BJ (cell line): ENCODE data around the gene ZC3H12C. TPM values are rescaled to one million over a fixed set of nuclear protein-coding genes. Genes with fewer than 3 reads are reported as not detected.

Experiments used
- CTCF ChIA-PET: fragments of 350-600 bp; formaldehyde crosslinking; extraction: SDS; loops from one replicate; lab custom pipeline; 2021; ENCODE audit warnings: antibody characterized with exemption, inconsistent platforms; lab: Yijun Ruan, JAX
- POLR2A ChIA-PET: fragments of 300-600 bp; sonication (Branson Sonifier 250); formaldehyde crosslinking; extraction: SDS; loops from one replicate; lab custom pipeline; 2021; ENCODE audit warnings: antibody characterized with exemption; lab: Charles Lee
- DNase-seq: peaks from one replicate; pipeline ENCODE4 v3.0.0-alpha.2; 2011; ENCODE audit warnings: low read depth
- H3K27me3 ChIP-seq: 2 replicates; pipeline ENCODE4 v1.6.0; 2011; ENCODE audit warnings: low read length; ENCODE audit not compliant: control insufficient read depth, insufficient read depth
- H3K36me3 ChIP-seq: 2 replicates; pipeline ENCODE4 v1.5.1; 2011; ENCODE audit warnings: low read length; ENCODE audit not compliant: control insufficient read depth, insufficient read depth
- H3K4me3 ChIP-seq: 2 replicates; pipeline ENCODE4 v1.5.1; 2011; ENCODE audit warnings: low read depth, mild to moderate bottlenecking, control low read depth, low read length
- polyA plus RNA-seq: library from polyadenylated mRNA; depleted of rRNA; stranded (reverse); fragments of >200 nt; gene quantifications from 2 replicates; pipeline ENCODE4 v1.2.3, GENCODE V29; 2011
- TF ChIP-seq, protein P1 (sequence below): IDR thresholded peaks from 2 replicates; pipeline ENCODE4 v1.5.1; 2011; ENCODE audit warnings: low read depth, mild to moderate bottlenecking, control low read depth, inconsistent platforms, low read length, moderate library complexity; ENCODE audit not compliant: insufficient read depth

The ZC3H12C gene
- polyA plus RNA-seq, 1 experiment = 5.2 TPM

DNA sequence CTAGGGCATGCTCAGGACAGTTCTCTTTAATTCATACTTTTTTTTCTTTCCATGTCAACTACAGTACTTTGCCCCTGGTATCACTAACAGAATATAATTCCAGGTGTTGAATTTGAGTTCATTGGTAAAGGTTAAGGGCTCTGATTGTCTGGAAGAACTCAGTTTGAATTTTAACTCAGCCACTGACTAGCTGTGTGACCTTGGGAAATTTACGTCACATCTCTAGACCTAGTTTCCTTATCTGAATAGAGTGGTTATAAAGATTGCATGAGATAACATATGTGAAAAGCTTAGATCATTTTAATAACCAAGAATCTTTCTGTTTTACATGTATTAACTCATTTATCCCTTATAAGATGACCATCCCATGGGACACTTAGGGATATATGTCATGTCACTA lies 15.8 kb upstream of the ZC3H12C start:
- POLR2A ChIA-PET = no interaction called here
- TF ChIP-seq, protein P1, sequence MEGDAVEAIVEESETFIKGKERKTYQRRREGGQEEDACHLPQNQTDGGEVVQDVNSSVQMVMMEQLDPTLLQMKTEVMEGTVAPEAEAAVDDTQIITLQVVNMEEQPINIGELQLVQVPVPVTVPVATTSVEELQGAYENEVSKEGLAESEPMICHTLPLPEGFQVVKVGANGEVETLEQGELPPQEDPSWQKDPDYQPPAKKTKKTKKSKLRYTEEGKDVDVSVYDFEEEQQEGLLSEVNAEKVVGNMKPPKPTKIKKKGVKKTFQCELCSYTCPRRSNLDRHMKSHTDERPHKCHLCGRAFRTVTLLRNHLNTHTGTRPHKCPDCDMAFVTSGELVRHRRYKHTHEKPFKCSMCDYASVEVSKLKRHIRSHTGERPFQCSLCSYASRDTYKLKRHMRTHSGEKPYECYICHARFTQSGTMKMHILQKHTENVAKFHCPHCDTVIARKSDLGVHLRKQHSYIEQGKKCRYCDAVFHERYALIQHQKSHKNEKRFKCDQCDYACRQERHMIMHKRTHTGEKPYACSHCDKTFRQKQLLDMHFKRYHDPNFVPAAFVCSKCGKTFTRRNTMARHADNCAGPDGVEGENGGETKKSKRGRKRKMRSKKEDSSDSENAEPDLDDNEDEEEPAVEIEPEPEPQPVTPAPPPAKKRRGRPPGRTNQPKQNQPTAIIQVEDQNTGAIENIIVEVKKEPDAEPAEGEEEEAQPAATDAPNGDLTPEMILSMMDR = no peak
- Histone ChIP-seq H3K36me3 (no peaks in the 10 kb centered on the region), H3K27me3 (no peaks in the 10 kb centered on the region), H3K4me3 (no peak overlapping the region)
- DNase-seq = no peak
- CTCF ChIA-PET = interaction anchor here (0.6 to 1.3 kb wide), 2 partner anchors 15 to 356 kb away, joined by 3 read pairs; partner anchors contain the start of gene ZC3H12C

DNA sequence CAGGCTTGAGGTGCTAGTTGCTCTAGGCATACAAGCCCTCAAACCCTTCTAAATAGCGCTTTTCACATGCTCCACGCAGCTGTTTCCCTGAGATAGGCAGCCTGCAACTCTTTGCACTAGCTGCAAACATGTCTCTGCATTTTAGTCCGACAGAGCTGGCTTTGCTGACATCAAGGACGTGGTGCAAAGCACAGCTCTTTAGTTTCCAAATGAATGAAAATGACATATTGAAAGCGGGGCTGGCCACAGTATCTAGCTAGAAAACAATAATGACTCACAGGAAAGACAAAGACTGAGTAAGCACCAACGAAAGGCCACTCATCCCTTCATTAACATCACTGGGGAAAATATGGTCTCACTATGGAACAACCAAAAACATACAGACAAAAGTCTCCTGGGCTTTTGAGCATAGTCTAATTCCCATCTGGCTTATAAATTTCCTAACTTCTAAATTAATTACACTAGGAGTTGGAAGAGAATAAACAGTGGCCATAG lies 15.3 kb upstream of the ZC3H12C start:
- ChIA-PET POLR2A (no interaction called here), CTCF (interaction anchor here (1.1 to 1.3 kb wide), 2 partner anchors 15 to 16 kb away, joined by 3 to 4 read pairs; partner anchors contain the start of gene ZC3H12C)
- no peak for DNase-seq
- TF ChIP-seq, protein P1 = no peak
- Histone ChIP-seq H3K27me3 (no peaks in the 10 kb centered on the region), H3K36me3 (no peaks in the 10 kb centered on the region), H3K4me3 (no peak overlapping the region)

DNA sequence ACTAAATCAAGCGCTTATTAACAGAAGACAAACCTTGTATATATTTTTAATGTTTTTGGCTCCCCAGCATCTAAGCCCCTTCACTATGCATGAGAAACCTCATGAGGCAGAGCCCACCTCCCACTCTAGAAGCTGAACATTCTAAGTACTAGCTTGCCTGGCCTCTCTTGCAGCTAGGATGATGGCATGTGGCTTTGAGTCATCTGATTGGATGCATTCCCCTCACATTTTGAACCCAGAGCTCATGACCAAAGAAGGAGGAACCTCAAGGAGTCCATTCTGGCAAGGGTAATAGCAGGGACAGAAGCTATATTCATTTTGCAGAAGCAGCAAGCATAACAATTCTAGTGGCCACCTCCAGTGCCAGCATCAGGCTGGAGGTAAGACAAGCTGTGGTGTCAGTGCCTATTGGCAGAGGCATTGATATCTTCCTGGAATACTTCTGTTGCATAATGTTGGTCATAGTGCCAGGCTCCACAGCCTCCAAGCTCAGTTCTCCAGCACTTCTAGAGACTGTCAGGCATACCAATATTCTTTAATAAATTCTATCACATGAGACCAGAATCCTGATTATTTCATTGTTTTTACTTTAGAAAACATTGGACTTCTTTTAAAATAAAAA lies 14.2 kb upstream of the ZC3H12C start:
- H3K36me3 ChIP-seq = no peaks in the 10 kb centered on the region
- H3K4me3 ChIP-seq = no peak overlapping the region
- CTCF ChIA-PET = interaction anchor here (1.1 kb wide), 1 partner anchor 17 kb away, joined by 4 read pairs; no protein-coding TSS in a partner anchor
- TF ChIP-seq, protein P1 = no peak
- H3K27me3 ChIP-seq = no peaks in the 10 kb centered on the region
- no peak for DNase-seq
- POLR2A ChIA-PET = no interaction called here

DNA sequence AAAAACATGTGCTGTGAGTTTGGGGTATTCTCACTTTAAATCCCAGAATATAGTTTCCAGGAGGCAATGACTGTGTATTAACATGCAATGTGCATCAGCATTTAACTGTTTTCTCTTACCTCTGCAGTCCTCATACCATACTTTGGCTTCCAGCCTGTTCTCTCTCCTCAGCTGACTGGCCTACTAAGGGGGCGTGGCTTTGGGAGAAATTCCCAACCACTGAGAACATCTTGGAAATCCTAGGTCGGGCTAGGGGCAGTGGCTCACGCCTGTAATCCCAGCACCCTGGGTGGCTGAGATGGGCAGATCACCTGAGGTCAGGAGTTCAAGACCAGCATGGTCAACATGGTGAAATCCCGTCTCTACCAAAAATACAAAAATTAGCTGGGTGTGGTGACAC lies 13.5 kb upstream of the ZC3H12C start:
- TF ChIP-seq, protein P1 = no peak
- Histone ChIP-seq H3K36me3 (no peaks in the 10 kb centered on the region), H3K4me3 (no peak overlapping the region), H3K27me3 (no peaks in the 10 kb centered on the region; the same call in 1 of the 2 replicates)
- no peak for DNase-seq
- POLR2A ChIA-PET = no interaction called here
- CTCF ChIA-PET = no interaction called here

DNA sequence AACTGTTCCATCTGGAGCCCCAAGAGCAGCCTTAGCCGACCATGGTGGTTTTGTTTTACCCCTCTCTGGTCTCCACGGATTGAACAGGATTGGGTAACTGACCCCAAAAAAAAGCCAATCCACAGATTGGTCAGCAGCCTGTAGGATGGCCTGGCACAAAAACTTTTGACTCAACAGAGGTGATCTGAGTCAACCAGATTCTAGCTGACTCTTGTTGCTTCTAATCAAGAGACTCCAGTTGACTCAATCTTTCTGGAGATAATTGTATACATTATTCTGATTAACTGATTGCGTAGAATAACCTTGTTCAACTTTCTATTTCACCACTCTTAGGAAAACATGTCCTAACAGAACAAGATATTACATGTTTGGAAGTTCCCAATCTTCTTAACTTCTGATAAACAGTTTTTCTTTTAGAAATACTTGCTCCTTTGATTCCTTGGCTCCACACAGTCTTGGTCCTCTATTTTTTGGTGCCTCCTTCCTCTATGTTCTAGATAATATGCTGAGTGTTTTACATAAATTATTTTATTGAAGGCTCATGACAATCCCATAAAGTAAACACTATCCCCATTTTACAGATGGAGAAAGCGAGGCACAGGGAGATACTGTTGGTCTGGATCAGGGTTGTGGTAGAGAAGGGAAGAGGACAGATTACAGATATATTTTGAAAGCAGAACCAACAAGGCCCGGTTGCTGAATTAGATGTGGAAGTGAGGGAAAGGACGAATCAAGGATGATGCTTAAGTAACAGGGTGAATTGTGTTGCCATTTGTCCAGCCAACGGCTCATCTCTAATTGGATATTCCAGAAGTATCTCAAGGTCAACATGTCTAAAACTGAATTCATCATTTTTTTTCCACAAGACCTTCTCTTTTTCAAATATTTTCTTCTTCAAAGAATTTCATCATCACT lies 11.5 kb upstream of the ZC3H12C start:
- no peak for DNase-seq
- TF ChIP-seq, protein P1 = no peak
- ChIA-PET CTCF (interaction anchor here (1.5 kb wide), 1 partner anchor 12 kb away, joined by 5 read pairs; the partner anchor contains the start of gene ZC3H12C), POLR2A (no interaction called here)
- no peak overlapping the region for H3K4me3 ChIP-seq
- no peaks in the 10 kb centered on the region; the same call in 1 of the 2 replicates for H3K27me3 ChIP-seq
- no peaks in the 10 kb centered on the region for H3K36me3 ChIP-seq
